Renal cortex interstitium (tissue), 11 donors: ENCODE results near the gene EFEMP1. TPM values are rescaled to one million over a fixed set of nuclear protein-coding genes. Genes with fewer than 3 reads are reported as not detected.
"Not testable (repeated sequence)": the region's sequence is repeated elsewhere in the genome, so short reads cannot be mapped to it uniquely, and the experiment has no call there.

Source experiments
- DNase-seq, 11 donors: peaks; one replicate each; pipeline ENCODE4 v3.0.0-alpha.2; 2013; ENCODE audit warnings: low read depth in 9 of 11, low spot score in 4 of 11; ENCODE audit errors: extremely low read depth in 1 of 11
- polyA plus RNA-seq, 3 donors: library from polyadenylated mRNA; unstranded; fragments of 120-200 nt; gene quantifications; one replicate each; pipeline ENCODE4 v1.2.1, GENCODE V29; 2013; ENCODE audit not compliant: insufficient read length in 3 of 3

Gene EFEMP1
- polyA plus RNA-seq, 3 donors: 94.1 to 104 (median 97.8) TPM

DNA sequence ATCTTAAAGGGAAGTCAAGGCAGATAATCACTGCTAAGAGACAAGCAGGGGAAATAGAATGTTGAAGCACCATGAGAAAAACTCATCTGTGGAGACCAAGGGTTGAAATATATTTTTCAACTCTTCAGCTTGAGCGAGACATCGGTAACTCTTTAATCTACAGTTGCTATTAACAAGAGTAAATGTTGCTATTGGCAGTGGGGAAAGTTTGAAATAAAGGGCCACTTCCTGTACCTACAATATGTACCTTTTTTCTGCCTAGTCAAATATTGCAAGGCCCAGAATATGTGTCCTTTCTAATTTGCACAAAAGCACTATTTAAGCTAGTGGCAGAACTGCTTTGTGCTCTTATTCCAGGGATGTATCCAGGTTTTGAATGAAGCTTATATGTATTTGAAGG lies 65.8 kb downstream of the EFEMP1 start:
- DNase-seq: no peak

DNA sequence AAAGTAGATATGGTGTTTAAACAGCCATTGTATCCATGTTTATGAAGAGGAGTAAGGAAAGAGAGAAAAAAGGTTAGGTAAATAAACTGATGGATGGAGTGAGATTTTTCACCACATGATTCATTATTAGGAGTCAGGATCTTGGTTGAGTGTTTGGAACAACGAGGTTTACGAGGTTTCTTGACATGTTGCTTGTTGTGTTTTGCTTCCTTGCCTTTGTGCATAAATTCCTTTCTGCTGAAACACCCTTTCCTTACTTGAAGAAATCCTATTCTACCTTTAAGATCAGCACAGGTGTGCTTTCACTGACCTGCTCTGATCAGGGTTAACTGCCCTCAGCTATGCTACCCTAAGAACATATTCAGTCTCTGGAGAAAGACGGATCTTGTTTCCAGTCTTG lies 66.6 kb downstream of the EFEMP1 start:
- no peak for DNase-seq

DNA sequence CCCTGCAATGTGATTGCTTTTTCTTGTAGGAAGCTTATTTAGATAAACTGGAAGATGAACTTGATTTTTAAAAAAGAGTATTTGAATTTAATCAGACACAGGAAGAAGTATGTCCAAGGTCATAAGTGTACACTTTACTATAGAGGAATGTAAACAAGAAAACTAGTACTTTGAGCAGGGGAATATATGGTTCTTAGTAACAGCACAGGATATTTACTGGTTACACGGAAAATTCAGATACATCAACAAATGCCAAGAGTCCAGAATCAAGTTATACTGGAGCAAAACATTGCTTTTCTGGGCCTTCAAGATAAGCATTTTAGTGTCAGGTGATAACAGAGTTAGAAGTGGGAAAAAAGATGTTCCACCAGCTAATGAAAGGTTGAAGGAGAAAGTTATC lies 75.5 kb downstream of the EFEMP1 start:
- no peak for DNase-seq

DNA sequence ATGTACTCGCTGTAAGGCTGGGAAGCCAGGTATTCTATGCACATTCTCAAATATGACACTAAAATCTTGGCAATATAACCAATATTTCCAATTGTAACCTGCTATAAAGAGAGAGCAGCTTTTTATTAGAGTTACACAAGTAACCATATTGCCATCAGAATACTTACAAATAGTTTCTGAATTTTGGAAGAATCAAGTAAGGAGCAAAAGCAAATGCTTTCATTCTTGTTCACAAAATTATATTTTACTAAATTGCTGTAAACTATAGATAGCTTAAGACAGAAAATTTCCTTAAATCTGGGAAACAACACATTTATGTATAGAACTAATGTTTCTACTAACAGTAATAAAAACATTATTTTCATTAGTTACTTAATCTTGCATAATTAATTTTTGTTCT lies 77.2 kb downstream of the EFEMP1 start:
- DNase-seq: no peak

DNA sequence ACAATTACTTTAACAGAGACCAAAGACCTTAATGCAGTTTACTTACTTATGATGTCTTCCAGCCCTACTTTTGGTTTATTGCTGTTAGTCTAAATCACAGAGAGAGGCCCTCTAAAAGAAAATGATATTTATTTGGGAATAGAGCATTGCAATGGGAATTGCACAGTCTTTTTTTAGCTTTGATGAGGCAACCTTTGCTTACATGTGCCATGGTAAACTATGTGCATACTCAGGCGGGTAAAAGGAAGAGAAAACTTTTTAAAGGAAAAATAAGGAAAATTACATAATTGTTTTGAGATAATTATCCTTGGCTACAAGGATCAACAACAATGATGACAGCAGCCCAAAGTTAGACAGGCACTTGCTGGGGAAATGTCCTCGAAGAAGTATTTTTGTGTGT lies 78.6 kb downstream of the EFEMP1 start:
- no peak for DNase-seq

DNA sequence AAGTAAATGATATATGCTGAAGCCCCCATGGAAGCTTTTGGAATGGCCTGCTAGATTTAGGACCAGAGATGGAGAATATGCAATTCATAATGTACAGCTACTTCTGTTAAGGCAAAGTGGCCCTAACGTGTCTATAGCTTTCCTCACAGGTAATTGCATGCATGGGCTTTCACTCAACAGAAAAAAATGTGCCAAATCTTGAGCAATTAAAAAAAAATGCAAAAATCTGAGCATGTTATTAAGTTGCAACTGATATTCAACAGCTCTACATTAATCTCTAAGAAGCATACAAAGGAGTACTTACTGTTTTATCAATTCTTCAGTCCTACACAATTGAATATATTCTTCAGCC lies 79.6 kb downstream of the EFEMP1 start:
- no peak for DNase-seq

DNA sequence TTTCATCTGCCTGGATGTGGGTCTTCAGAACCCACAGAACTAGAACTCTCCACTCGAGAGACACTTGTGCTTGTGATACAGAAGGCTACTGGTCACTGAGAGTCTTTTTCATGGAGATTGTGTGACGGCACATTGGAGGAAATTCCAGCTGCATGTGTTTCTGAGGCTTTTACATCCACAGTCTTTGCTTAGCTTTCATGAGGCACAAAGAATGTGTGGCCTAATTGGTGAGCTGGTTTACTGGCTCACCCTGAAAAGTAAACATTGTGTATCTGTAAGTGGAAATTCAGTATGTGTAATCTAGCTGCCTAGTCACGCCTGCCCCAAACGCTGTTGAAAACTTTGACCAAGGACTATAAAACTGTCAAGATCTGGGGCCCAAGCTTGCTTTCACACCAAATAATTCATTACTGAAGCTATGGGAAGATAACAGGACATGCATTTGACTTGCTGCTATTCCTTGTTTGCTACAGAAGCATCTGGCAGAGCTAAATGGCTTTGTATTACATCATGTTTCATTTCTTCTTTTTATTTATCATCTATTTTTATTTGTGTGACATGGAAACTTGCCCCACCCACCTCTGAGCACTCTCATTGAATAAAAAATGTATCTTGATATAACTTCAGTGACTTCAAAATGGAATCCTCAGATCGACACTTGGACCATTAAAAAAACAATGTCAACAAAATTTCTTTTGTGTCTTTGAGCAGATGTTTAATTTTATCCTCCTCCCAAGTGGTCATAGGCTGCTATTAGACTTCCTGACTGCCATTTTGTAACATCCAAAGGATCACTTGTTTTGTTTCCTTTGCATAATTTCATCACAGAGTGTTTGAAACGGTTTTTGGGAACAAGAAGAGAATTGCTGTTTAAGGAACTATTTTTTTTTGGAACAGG lies 80.2 kb downstream of the EFEMP1 start:
- peak; percentile 41 to 82 (median 66) for DNase-seq

DNA sequence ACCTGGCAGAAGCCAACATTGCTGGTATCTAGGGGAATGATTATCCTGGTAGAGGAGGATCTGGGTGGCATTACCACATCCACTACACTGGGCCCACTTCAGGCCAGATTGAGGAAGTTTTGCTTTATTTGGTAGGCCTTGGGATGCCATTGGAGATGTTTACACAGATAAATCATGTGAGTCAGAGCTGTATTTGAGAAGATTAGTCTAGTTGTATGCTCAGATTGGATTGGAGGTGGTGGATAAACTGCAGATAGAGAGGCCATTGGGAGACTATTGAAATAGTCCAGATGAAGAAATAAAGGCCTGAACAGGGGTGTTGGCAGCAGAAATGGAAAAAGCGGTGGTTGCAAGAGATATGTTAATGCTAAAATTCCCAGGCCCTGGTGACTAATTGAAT lies 81.5 kb downstream of the EFEMP1 start:
- no peak for DNase-seq

DNA sequence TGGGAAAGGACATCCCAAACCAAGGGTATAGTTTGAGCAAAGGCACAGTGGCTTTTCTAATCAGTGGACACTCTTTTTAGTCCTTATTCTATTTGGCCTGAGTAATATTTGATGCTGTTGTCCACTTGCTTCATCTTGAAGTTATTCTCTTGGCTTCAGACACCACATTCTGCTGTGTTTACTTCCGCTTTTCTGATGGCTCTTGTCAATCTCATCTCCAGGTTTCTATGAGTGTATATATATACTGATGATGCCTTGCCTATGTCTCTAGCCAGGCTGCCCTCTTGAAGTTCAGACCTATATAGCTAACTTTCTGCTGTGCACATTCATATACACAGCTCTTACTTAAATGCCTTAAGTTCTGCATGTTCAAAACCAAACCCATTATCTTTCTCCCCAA lies 83.1 kb downstream of the EFEMP1 start:
- DNase-seq: no peak

DNA sequence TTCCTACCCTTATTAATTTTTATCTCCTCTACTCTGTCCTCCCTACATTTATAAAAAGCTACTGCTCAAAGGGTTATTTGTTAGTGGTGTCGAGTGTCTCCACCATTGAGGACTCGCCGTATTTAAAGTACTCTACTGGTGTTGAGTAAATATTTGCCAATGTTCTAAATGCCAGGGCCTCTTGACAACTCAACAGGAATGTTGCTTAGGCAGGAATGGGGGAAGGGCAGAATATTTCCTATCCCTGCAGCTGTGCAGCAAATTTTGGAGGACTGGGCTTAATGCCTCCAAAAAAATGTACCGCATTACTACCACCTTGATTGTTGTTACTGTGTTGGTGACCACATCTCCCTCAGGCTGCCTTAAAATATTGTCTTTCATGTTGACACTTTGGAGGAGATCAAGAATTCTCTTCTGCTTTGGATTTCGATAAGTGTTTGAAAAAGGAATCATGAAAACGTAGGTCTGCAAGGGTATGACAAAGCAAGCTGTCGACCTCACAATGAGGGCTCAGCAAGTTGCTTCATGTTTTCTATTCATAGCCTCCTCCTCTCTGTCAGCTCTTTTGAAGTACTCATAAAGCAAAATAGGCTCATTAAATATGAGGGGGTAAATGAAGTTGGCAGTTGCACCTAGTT lies 84.3 kb downstream of the EFEMP1 start:
- DNase-seq: peak in 3 of 11 donors; percentile 25 to 50 (median 49)

DNA sequence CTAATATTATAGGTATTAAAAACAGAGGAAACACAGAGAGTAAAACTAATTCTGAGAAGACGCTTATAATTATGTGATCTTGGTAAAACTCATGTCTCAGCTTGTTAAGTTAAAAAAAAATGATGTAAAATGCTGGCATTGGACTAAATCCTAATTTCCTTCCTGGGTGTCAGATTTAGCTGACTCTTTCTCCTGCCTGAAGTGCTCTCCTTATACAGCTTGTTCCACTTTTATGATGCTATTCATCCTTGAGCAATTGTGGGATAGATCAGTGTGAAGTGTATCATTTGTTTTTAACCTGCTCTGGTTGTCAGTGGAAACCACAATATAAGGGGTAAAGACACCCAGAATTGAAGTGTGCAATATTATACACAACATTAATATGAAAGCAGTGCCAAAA lies 84.9 kb downstream of the EFEMP1 start:
- DNase-seq: no peak

DNA sequence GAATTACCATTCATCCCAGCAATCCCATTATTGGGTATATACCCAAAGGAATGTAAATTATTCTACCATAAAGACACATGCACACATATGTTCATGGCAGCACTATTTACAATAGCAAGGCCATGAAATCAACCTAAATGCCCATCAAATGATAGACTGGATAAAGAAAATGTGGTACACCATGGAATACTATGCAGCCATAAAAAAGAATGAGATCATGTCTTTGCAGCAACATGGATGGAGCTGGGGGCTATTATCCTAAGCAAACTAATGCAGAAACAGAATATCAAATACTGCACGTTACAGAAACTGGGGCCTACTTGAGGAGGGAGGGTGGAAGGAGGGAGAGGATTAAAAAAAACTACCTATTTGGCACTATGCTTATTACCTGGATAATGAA lies 85.5 kb downstream of the EFEMP1 start:
- not testable (repeated sequence) for DNase-seq

DNA sequence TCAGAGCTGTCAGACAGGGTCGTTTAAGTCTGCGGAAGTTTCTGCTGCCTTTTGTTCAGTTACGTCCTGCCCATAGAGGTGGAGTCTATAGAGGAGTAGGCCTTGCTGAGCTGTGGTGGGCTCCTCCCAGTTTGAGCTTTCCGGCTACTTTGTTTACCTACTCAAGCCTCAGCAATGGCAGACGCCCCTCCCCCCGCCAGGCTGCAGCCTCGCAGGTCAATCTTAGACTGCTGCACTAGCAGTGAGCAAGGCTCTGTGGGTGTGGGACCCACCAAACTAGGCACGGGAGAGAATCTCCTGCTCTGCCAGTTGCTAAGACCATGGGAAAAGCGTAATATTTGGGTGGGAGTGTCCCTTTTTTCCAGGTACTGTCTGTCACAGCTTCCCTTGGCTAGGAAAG lies 86.5 kb downstream of the EFEMP1 start:
- DNase-seq: no peak

DNA sequence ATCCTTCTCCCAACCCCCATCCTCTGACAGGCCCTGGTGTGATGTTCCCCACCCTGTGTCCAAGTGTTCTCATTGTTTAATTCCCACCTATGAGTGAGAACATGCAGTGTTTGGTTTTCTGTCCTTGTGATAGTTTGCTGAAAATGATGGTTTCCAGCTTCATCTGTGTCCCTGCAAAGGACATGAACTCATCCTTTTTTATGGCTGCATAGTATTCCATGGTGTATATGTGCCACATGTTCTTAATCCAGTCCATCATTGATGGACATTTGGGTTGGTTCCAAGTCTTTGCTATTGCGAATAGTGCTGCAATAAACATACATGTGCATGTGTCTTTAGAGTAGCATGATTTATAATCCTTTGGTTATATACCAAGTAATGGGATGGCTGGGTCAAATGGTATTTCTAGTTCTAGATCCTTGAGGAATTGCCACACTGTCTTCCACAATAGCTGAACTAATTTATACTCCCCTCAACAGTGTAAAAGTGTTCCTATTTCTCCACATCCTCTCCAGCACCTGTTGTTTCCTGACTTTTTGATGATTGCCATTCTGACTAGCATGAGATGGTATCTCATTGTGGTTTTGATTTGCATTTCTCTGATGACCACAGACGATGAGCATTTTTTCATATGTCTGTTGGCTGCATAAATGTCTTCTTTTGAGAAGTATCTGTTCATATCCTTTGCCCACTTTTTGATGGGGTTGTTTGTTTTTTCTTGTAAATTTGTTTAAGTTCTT lies 91.7 kb downstream of the EFEMP1 start:
- DNase-seq: not testable (repeated sequence)

DNA sequence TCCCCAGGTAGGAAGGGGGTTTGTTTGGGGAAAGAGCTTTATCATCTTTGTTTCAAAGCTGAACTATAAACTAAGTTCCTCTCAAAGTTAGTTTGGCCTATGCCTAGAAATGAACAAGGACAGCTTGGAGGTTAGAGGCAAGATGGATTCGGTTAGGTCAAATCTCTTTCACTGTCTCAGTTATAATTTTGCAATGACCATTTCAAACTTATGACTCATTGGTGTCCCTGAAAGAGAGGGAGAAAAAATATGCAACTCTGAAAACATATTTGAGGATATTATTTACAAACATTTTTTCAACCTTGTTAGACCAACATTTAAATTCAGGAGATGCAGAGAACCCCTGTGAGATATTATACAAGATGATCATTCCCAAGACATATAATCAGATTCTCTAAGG lies 95.7 kb downstream of the EFEMP1 start:
- no peak for DNase-seq

DNA sequence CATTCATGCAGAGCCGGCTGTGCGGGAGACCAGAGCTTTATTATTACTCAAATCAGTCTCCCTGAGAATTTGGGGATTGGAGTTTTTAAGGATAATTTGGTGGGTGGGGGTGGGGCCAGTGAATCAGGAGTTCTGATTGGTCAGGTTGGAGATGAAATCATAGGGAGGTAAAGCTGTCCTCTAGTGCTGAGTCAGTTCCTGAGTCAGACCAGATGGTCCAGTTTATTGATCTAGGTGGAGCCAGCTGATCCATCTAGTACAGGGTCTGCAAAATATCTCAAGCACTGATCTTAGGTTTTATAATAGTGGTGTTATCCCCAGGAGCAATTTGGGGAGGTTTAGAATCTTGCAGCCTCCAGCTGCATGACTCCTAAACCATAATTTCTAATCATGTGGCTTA lies 96.2 kb downstream of the EFEMP1 start:
- not testable (repeated sequence) for DNase-seq

DNA sequence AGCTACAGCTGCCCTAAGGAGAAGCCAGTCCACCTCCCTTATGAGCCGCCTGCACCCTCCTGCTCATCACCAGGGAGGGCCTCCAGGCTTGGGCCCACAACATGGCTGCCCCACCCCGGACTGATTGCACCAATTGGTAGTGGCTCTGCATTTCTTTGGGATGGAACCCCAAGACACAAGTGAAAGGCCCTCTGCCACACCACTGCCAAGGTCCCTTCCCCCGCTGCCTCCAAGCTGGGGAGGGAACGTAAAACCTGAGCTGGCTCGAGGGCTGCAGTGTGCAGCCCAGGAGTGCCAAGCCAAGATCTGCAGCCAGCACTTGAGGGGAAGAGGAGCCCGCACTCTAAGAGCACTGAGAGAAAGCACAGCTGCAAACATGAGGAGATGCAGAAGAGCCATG lies 97.3 kb downstream of the EFEMP1 start:
- no peak for DNase-seq

DNA sequence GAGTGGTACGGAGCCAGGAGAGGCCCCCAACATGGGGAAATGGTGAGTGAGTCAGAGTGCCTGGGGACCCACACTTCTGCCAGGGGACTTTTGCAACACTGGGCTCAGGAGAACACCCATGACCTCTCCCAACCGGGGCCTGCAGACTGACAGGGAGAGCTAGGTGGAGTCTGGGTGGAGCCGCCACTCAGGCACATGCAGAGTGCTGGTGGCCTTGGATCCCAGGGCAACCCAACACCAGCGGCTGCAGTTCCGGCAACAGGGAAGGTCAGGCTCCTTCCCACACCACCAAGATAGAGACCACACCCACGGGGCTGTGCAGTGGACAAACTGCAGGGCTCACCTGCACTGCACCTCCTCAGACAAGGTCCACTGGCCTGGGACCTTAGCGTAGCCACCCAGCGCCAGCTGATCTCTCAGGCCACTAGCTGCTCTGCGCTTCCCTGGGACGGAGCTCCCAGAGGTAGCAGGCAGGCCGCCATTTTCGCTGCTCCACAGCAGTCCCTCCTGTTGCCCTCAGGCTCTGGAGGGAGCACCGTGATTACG lies 99.0 kb downstream of the EFEMP1 start:
- DNase-seq: no peak
